Measurements from ENCODE around the gene TRABD2A.
"Not testable (repeated sequence)": the region's sequence is repeated elsewhere in the genome, so short reads cannot be mapped to it uniquely, and the experiment has no call there.

Gene TRABD2A

DNA sequence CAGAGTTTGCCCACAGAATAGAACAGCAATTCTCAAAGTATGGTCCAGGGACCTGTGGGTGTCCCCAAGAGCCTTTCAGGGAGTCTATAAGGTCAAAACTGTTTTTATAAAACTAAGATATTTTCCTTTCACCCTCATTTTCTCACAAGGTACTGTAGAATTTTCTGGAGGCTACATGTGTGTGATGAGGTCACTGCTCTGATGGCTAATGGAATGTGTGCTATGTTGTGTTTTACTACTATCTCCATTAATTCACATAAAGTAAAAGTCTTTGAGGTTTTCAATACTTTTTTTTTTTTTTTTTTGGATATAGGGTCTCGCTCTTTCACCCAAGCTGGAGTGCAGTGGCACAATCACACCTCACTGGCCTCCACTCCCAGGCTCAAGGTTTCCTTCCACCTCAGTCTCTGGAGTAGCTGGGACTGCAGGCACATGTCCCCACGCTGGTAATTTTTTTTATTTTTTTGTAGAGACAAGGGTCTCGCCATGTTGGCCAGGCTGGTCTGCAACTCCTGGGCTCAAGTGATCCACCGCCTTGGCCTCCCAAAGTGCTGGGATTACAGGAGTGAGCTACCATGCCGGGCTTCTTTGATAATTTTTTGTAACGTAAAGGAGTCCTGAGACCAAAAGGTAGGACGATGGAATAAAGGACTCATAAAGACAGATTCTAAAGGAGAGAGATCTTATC, 1.8 kb downstream of the TRABD2A start:
- no peak for DNase-seq

DNA sequence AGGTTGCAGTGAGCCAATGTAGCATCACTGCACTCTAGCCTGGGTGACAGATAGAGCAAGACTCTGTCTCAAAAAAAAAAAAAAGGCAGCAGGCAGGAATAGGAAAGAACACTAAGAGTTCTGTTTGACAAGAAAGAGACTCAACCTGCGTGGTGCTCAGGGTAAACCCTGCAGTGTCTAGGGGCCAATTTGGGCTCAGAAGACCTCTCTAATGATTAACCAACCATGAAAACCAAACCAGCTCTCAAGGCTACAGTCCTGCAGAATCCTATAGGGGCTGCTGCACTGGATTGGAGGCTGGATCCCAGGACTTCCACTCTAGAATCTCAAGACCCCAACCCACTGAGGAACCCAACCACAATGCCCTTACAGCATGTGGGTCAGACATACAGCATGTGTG, 2.4 kb downstream of the TRABD2A start:
- no peak for DNase-seq

DNA sequence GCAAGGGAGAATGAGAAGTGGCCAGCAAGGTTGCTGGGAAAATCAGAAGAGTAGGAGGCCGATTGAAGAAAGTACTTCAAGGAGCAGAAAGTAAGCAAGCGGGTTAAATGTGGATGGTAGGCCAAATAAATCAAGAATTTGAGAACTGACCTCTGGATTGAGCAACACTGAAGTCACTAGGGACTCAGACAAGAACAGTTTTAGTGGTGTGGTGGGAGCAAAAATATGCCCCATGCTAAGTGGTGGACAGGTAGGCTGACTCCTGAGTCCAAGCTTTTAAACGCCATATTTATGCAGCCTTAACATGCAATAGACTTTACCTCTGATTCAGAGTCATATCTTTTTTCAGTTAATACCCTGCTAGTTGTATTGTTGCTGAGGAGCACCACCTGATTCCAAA, 4.5 kb downstream of the TRABD2A start:
- DNase-seq = no peak

DNA sequence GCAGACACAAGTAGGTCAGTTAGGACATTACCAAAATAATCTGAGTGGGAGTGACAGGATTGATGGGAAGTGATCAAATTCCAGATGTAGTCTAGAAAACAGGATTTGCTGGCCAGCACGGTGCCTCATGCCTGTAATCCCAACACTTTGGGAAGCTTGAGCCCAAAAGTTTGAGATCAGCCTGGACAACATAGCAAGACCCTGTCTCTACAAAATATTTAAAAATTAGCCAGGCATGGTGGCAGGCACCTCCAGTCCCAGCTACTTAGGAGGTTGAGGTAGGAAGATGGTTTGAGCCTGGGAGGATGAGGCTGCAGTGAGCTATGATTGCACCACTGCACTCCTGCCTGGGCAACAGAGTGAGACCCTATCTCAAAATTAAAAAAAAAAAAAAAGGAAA, 5.3 kb downstream of the TRABD2A start:
- DNase-seq = not testable (repeated sequence)

DNA sequence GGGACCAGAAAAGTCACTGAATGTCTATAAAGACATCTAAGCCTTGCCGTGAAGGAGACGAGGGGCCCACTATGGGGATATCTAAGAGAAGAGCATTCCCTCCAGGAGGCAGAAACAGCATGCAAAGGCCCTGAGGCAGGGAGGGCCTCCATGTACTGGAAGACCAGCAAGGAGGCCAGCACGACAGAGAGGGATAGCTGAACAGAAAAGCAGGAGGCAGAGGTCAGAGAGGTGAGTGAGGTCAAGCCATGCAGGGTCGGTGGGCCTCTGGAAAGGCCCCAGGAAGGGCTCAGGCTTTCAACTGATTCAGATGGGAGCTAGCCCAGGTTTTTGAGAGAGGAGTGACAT, 5.7 kb downstream of the TRABD2A start:
- DNase-seq = no peak

DNA sequence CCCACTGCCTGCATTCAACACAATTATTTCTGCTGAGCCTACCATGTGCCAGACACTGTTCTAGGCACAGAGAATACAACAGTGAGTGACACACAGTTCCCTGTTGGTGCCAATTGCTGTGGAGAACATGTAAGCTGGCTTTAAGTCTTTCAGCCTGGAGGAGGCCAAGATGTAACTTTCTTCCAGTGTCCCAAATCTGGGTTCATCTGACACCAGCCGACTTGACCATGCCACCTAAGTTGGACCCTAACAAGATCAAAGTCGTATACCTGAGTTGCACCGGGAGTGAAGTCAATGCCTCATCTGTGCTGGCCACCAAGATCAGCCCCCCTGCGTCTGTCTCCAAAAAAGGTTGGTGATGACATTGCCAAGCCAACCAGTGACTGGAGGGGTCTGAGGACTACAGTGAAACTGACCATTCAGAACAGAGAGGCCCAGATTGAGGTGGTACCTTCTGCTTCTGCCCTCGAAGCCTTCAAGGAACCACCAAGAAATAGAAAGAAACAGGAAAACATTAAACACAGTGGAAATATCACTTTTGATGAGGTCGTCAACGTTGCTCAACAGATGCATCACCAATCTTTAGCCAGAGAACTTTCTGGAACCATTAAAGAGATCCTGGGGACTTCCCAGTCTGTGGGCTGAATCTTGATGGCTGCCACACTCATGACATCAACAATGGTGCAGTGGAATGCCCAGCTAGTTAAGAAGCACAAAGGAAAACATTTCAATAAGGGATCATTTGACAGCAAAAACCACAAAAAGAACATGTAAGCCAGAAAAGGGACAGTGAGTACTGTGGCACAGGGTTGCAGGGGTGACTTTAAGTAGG, 6.3 kb downstream of the TRABD2A start:
- no peak for DNase-seq

DNA sequence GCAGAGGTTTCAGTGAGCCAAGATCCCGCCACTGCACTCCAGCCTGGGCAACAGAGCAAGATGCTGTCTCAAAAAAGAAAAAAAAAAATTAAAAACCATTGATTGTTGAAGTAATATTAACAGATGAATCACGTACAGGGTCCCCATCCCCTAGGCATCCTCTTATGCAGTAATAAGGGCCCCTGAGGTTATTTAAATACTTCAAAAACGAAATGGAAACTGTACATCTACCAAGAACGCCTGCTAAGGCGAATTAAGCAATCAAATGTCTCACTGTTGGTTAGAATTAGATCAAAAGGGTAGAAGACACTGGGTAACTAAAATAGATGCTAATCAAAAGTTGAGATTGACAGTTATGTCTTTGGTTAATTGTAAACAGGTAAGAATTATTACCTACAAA, 7.5 kb downstream of the TRABD2A start:
- no peak for DNase-seq

DNA sequence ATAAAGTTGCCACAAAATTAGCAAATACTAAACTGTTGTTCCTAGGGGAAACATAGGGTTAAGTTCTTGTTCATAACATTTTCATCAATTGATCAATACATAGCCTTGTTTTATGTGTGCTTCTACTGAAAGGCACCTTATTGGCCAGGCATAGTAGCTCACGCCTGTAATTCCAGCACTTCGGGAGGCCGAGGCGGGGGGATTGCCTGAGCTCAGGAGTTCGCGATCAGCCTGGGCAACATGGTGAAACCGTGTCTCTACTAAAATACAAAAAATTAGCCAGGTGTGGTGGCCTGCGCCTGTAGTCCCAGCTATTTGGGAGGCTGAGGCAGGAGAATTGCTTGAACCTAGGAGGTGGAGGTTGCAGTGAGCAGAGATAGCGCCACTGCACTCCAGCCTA, 8.2 kb downstream of the TRABD2A start:
- DNase-seq = not testable (repeated sequence)

DNA sequence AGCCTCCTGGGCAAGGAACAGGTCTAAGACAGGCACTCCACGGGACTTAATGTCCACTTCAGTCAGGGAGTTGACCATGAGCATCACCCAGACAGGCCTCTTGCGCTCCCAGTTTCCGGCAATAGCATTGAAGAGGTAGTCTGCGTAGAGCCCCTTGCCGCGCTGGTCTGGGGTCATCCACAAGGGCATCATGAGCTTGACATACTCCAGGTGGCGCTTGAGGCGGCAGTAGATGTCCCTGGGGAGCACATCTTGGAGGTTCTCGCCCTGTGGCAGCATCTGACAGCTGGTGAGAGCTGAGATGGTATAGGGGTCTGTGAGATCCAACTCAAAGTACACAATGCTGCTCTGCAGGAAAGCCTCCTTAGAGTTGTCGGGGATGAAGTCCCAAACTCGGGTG, 10.6 kb downstream of the TRABD2A start:
- no peak for DNase-seq

DNA sequence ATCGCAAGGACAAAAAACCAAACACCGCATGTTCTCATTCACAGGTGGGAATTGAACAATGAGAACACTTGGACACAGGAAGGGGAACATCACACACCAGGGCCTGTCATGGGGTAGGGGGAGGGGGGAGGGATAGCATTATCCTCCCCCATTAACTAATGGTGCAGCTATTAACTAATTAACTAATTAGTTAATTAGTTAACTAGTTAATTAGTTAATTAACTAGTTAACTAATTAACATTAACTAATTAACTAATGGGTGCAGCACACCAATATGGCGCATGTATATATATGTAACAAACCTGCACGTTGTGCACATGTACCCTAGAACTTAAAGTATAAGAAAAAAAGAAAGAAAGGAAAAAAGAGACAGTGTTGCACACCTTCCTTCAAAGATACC, 12.6 kb downstream of the TRABD2A start:
- not testable (repeated sequence) for DNase-seq

DNA sequence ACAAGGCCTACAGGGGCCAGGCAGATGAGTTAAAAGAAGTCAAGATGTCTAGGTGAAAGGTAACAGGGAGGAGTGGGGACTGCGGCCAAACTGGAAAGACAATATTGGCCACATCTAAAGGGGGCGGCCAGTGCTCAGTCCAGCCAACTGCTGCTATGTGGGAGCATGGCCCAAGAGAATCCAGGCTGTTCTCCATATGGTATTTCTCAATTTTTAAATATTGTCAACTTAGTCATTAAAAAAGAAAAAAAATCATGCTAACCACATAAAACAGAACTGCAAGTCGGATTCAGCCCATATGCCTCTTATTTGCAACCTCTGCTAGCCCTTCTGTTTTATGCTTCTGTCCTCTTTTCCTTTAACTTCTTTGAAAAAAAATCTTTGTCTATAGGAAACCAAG, 14.8 kb downstream of the TRABD2A start:
- DNase-seq = no peak

DNA sequence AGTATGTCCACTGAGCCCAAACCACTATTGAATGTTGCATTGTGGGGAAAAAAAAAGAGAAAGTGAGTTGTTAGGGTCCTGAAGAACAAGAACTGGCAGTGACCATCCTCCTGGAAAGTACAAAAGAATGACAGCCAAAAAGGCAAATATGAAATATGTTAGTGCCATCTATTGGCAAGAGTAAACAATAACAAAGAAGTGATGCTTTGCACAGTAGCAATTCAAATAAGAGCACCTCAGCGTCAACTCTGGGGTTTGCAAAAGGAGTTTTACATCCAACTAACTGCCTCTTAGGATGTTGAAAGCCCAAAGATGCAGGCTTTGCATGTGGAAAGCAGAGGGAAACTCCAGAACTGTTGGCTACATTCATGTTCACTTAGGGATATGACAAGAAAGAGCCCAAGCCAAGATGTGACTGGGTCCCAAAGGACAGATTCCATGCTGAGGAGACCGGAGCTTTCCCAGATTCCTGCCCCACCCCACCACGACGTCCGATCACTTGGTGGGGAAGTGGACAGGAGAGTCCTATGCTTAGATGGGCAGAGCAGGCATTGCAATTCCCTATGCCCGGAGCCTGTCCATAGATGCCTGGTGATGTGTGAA, 15.6 kb downstream of the TRABD2A start:
- DNase-seq = no peak

DNA sequence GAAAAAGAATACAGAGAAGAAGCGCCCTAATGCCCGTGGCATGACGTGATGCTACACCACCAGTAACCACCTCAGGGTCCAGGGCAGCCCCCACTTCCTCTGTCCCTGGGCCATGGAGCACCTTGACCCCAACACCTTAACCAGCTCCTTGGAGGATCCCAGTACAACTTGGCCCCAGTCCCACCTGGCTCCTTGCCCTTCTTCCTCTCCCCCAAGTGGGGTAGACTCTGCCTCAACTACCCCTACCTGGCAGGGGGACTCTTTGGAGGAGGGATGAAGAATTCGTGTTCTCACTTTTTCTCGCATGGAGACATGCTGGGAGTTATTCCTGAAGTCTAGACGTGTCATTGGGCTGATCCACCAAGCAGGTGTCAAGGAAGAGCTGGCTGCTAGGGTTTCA, 18.9 kb downstream of the TRABD2A start:
- no peak for DNase-seq

DNA sequence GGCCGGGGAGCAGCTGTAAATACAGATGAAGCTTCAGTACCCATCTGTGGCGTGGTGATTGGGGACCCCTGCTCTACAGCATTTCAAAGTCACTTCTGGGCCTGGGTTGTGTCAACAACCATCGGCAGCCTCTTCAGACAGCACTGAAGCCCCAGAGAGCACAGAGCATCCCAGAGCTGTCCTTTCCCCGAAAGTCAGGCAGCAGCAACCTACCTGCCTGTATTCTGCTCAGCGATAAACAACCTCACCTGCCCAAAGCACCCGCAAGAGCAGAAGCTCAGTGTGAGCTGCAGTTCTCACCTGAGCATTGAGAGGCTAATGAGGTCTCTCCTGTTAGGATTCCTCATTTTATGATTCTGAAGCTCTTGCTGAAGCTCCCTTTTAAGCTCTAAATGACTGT, 19.3 kb downstream of the TRABD2A start:
- DNase-seq = no peak

DNA sequence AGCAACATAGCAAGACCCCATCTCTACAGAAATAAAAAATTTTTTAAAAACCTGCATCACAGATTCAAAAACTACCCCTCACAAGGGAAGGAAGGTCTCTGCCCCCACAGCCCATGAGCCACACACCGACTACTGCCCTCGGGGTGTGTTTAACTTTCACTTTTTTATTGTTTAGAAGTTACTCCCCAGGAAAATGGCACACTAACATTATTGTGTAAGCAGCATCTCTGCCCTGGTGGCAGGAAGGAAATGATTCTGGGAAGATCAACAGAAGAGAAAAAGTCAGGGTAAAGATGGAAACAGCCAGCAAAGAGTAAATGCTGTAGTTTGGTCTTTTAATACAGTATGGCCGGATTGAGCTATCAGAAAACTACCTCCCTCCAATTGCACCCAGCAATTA, 21.9 kb downstream of the TRABD2A start:
- DNase-seq = no peak

DNA sequence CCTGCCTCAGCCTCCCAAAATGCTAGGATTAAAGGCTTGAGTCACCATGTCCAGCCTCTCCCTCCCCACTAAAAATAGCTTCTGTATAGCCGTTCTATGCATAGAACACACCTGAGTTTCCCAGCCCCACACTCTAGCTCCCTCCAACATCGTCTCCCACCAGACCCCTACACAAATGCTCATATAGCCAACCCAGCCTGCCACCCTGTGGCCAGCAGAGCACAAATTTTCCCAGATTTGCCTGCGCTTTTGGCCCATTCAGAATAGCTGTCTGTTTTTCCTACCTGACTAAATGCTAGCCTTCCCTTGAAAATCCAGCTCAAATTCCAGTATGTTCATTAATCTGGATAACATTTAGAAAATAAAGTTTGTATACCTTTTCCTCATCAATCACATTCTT, 22.8 kb downstream of the TRABD2A start:
- no peak for DNase-seq

DNA sequence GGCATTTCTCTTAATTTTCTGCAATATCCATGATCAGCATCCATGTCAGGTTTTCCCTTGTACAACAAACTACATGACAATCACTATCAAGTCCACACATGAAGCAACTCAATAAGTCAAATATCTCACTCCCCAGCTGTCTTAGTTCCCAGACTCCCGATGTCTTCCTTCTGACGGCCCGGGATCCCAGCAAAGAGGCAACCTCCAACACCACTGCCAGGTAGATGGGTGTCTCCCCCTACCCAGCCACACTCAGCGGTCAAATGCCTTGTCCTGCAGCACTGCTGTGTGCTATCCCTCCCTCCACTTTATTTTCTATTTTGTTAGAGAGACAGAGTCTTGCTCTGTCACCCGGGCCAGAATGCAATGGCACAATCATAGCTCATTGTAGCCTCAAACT, 23.3 kb downstream of the TRABD2A start:
- DNase-seq = no peak

DNA sequence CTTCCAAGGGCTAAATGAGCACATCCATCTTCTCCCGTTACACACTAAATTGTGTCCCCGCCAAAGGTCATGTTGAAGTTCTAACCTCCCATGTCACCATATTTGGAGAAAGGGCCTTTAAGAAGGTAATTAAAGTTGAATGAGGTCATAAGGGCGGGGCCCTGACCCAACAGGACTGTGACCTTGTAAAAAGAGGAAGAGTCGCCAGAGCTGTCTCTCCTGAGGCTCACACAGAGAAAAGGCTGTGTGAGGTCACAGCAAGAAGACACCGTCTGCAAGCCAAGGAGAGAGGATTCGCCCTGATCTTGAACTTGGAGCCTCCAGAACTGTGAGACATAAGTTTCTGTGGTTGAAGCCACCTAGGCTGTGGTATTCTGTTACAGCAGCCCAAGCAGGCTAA, 24.1 kb downstream of the TRABD2A start:
- DNase-seq = no peak

DNA sequence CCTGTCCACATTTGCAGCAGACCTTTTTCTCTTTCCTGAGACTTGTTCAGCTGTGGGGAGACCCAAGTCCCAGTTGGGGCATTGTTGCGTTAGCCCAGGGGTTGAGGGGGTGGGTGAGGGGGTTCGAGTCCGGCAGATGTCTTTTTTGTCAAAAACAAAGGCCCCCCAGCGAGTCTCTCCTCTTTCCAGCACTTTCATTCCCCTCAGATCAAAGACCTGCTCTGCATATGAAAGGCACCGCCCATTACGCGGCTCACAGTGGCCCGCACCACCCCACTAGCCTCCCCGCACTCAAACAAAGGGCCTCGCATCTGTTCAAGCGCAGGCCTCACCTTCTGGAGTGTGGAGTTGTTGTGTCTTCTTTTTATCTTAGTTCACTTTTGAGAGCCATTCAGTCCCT, 25.2 kb downstream of the TRABD2A start:
- DNase-seq = no peak

DNA sequence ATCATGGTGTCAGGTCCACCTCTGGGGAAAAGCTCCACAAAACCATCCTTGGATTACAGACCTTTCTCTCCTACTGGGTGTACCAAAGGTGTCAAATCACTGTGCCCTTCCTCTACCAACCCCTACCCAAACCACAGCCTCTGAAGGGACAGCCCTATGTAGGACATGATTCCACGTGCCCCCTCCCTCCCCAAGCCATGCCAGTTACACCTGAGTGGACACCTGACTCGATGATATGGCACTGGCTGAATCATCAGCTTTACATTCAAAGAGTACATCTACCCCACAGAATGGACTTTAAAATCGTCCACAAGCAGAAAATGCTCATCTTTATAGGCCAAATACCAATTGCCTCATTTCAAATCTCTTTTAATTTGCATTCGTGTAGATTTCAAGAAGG, 26.0 kb downstream of the TRABD2A start:
- DNase-seq = no peak

DNA sequence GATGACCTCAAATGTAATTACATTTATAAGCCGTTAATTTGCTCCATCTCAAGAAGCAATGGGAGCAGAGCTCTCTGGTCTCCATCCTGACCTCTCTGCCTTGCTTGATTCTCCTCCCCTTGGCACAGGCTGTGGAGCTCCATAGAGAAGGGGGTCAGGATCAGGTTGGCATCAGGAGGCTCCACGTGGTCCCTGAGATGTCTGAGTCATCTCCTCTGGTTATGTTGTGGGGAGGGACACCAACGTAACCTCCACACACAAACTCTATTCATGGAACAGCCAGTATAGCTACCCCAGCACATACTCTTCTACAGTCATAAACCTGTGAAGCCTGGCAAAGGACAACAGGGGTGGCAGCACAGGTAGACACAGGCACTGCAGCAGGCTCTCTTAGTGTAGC, 29.0 kb downstream of the TRABD2A start:
- DNase-seq = no peak

DNA sequence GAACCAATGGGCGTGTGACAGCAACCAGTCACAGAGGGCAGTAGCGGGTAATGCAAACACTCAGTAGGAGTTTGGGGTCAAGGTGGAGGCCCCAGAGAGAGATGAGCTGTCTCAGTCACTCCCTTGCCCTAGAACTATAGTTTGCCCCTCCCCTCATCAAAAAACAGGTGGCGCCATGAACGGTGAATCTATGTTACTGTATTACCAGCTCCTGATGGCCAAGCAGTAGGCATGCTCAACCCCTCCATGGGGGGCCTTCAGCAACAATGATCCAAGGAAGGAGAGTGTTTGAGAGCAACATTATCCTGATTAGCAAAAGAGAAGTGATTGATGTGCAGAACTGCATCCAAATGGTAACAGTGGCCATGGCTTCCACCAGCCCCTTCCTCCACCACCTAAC, 30.4 kb downstream of the TRABD2A start:
- no peak for DNase-seq

DNA sequence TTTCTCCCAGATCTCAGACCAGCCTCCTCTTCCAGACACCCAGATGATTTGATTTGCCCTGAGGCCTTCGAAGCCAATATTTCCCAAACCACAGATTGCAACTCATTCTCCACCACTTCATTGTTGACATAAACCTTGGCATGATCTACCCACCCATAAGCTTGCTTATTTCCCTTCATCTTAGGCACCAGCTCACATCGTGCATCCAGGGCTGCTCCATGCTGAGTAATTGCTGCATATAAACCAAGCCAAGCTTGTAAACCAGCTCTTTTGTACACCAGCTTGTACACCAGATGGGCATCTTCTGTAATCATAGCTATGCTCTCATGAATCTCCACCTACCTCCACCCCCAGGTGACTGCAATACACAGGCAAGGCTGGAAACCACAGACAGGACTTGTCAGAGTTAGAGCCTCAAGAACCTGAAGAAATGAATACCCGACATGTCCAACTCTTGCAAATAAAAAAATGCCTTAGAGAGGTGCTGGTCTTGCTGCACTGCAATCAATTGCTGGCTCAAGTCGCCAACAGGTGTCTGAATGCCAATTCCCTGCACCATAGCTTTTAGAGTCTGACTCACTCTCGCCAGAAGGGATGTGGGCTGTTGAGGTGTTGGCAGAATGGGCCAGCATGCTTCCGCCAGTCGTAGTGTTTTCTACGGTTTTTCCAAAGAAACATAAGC, 31.5 kb downstream of the TRABD2A start:
- DNase-seq = no peak

Measured in NCI-H748 treated with DMSO at 0.1 percent for 48 hours (cell line).